ENCODE data around the gene ADGRV1.

DNA sequence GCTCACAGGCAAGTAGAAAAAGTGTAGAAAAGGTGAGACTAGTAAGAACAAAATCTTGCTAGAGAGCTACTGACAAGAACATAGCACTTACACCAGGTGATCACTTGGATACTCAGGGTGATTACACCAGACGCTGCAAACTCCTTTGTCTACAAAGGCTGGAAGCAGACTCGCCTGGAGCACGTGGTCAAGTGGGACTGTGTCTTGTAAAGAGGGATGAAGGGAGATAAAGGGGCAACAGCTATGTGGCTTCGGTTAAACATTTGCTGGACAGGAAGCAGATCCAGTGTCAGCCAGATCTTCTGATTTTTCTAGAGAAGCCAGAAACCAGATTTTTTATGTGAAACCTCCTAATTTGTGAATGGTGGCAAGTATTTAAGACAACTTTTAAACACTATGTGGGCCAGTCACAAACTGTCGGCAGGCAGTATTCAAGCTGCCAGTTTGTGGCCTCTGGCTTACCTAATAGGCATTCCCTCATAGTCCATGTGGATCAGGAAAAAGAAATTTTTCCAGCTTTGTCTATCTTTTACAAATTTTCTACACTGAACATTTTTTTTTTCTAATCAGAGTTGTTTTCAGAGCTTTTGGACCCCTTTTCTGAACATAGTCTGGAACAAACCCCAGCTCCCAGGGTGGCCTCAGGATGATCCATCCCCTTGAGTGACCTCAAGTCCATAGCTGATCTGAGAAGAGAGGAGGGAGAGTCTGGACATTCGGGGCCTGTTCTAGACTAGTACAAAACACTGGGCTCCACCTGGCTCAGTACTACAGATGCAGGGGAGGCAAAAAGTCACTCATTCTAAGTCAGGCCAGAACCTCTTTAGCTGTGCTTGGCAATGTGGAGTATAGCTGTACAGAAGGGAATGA is 561.6 kb downstream of the ADGRV1 start:
- TF ChIP-seq YY1 (IDR thresholded peaks at IDR 0.05; ENCODE audit: insufficient read depth, insufficient read length) (no peak), SUZ12 (IDR thresholded peaks at IDR 0.05; ENCODE audit: extremely low read depth, insufficient read depth, insufficient read length) (no peak), ZNF274 (IDR thresholded peaks at IDR 0.05; ENCODE audit: low read depth, low read length) (no peak)
